Measurements from ENCODE around the gene ZNF827. TPM values are rescaled to one million over a fixed set of nuclear protein-coding genes. Genes with fewer than 3 reads are reported as not detected.

ZNF827 gene
- total RNA-seq, 4 donors from 2014 or later = 8.1 to 21.7 (median 8.3) TPM

DNA sequence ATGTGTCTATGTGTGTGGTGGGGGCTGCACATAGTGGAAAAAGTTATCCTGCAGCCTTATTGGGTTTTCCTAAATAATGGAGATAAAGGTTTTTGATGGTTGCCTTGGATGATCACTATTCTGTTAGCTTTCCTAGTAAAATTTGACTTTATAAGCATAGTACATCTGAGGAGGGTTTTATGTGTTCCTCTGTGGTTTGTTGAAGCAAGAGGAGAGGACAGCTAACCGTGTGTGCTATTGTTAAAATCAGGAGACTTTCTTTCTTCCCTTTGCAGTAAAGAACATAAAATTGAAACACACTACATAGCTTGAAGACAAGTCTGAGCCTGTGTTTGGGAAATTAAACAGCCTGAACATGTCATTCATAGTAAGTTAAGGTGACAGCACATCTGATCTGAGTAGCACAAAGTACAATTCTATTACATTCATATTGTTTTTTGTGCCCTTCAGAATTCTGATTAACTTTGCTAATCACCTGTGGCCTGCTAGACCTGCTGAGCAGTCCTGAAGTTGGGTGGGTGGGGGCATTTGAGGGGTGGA, 221.9 kb downstream of the ZNF827 start:
- TF ChIP-seq, protein P1, sequence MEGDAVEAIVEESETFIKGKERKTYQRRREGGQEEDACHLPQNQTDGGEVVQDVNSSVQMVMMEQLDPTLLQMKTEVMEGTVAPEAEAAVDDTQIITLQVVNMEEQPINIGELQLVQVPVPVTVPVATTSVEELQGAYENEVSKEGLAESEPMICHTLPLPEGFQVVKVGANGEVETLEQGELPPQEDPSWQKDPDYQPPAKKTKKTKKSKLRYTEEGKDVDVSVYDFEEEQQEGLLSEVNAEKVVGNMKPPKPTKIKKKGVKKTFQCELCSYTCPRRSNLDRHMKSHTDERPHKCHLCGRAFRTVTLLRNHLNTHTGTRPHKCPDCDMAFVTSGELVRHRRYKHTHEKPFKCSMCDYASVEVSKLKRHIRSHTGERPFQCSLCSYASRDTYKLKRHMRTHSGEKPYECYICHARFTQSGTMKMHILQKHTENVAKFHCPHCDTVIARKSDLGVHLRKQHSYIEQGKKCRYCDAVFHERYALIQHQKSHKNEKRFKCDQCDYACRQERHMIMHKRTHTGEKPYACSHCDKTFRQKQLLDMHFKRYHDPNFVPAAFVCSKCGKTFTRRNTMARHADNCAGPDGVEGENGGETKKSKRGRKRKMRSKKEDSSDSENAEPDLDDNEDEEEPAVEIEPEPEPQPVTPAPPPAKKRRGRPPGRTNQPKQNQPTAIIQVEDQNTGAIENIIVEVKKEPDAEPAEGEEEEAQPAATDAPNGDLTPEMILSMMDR (IDR thresholded peaks at IDR 0.05; ENCODE audit: low read depth) = no peak

DNA sequence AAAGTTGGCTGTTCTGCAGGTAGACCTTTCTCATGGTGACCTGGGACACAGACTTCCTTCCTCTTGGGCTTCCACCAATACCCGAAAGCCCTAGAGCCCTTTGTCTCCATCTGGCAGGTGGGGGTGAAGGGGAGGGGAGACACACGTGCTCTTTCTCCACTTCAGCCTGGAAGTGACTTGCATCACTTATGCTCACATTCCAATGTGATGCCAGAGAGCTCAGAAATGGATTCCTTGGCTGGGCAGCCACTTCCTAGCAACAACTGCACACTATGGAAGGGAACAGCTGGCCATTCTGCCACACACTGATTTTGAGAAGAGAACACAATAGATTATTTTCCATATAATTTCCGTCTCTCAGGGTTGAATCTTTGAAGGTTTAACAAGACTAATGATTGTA, 222.4 kb downstream of the ZNF827 start:
- TF ChIP-seq, protein P1 (IDR thresholded peaks at IDR 0.05; ENCODE audit: low read depth) = no peak

DNA sequence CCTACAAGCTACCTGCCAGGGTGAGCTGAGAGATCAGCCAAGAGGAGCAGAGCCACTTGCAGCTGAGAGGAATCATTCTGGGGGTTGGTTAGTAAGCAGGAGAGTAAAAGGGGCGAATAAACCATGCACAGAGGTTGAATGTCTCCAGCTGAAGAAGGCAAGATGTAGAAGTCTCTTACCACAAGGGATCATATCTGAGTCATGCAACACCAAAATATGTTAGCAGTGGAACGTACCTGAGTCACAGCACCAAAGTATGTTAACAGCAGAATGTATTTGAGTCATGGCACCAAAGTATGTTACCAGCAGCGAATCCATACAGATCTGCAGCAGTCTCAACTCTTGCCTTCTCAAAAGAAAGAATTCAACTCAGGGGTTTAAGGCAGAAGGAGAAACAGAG, 228.8 kb downstream of the ZNF827 start:
- TF ChIP-seq, protein P1 (IDR thresholded peaks at IDR 0.05; ENCODE audit: low read depth) = no peak

DNA sequence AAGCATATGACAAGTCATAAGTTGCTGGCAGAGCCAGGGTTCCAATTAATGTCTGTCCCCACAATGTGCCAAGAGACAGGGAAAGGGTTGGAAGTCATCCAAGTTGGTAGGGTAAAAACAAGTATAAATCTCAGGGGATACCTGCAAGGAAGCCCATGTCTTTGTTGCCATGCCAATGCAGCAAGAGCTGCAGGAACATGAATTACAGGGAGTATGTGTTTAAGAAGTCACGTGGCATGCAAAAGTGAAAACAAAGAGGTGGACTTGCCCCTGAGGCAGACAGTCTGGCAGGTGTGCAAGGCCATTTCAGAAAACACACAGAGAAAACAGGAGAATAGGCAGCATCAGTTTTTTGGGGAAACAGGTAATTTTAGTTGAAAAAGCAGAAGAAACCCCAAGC, 229.3 kb downstream of the ZNF827 start:
- TF ChIP-seq, protein P1 (IDR thresholded peaks at IDR 0.05; ENCODE audit: low read depth) = no peak

Small RNA genes within 50 kb of the gene (small RNA-seq; reads per million reads assigned to genes)
- gene RF00019 = 0.49 reads per million

Other genes with a start within 250 kb of the ZNF827 start
- gene LSM6, start 236.9 kb upstream of the ZNF827 start, total RNA-seq = 10 to 100 TPM; 46.7 to 59.7 (median 49.7) TPM